Natural killer cell treated with Interleukin-12 subunit alpha and Interleukin-12 subunit beta and Interleukin-15 and Interleukin-18, amount 100 ng/mL, for 72 hours (primary cell): ENCODE measurements around the gene SPPL2C. TPM values are rescaled to one million over a fixed set of nuclear protein-coding genes. Genes with fewer than 3 reads are reported as not detected.

Experiments
- ATAC-seq, 2 donors: fragments of 150-1000 bp; cut with Tn5 transposase in 1 of 2; sonication (Bioruptor Pico), chemical (Tn5 transposase) in 1 of 2; 2 replicates each; pipeline ENCODE4 v1.10.0; 2021
- DNase-seq: peaks from one replicate; pipeline ENCODE4 v3.0.0; 2022; ENCODE audit warnings: low spot score
- H3K27ac Mint-ChIP-seq, 2 donors: 1 replicate in 1 of 2; 2 replicates in 1 of 2; pipeline ENCODE4 v1.8.0; 2022; ENCODE audit warnings: mixed read lengths in 2 of 2, mild to moderate bottlenecking in 1 of 2, moderate library complexity in 1 of 2
- H3K27me3 Mint-ChIP-seq, 2 donors: 1 replicate in 1 of 2; 2 replicates in 1 of 2; pipeline ENCODE4 v1.8.0; 2022; ENCODE audit warnings: mixed read lengths in 2 of 2
- H3K36me3 Mint-ChIP-seq: one replicate; pipeline ENCODE4 v1.8.0; 2022; ENCODE audit warnings: mixed read lengths
- H3K4me1 Mint-ChIP-seq, 2 donors: 1 replicate in 1 of 2; 2 replicates in 1 of 2; pipeline ENCODE4 v1.8.0; 2022; ENCODE audit warnings: low read depth in 2 of 2, mixed read lengths in 2 of 2, mild to moderate bottlenecking in 1 of 2
- H3K4me3 Mint-ChIP-seq: one replicate; pipeline ENCODE4 v1.8.0; 2022; ENCODE audit warnings: mixed read lengths
- H3K9me3 Mint-ChIP-seq: 2 replicates; pipeline ENCODE4 v1.8.0; 2022; ENCODE audit warnings: mixed read lengths
- total RNA-seq, 2 donors: library from RNA; stranded (reverse); gene quantifications; one replicate each; pipeline ENCODE4 v1.2.3, GENCODE V29; 2022

SPPL2C gene
- total RNA-seq, 2 donors from 2014 or later: not detected

GRCh38 chr17:45894022-45894784 lies 49.5 kb downstream of the SPPL2C start, which contains the start of gene MAPT:
Gene MAPT, plus strand, starts transcription at chr17:45894554. Its CDS starts 67,784 bp downstream, at chr17:45962338.
- peaks cover 6 to 10% of the 10 kb centered on the region in 2 donors for H3K4me1 Mint-ChIP-seq
- peak within 1 kb of the TSS in 1 of 2 donors; percentile 53 for H3K27ac Mint-ChIP-seq
- no peaks in the 10 kb centered on the region for H3K36me3 Mint-ChIP-seq
- ATAC-seq: peak; percentile 95 to 96
- peak within 1 kb of the TSS; percentile 77 for H3K4me3 Mint-ChIP-seq
- H3K27me3 Mint-ChIP-seq: peaks cover 20 to 23% of the 10 kb centered on the region in 2 donors
- peak; percentile 92 for DNase-seq
- no peaks in the 10 kb centered on the region for H3K9me3 Mint-ChIP-seq

GRCh38 chr17:45895304-45895968 lies 50.8 kb downstream of the SPPL2C start:
- Mint-ChIP-seq H3K4me1 (peaks cover 6 to 10% of the 10 kb centered on the region in 2 donors), H3K36me3 (no peaks in the 10 kb centered on the region), H3K4me3 (peak overlapping the region; percentile 77), H3K9me3 (no peaks in the 10 kb centered on the region), H3K27ac (no peak overlapping the region), H3K27me3 (peaks cover 18 to 23% of the 10 kb centered on the region in 2 donors)
- DNase-seq (no peak), ATAC-seq (no peak)

- Mint-ChIP-seq H3K27ac (no peak overlapping the region), H3K4me1 (peaks cover 6 to 10% of the 10 kb centered on the region in 2 donors), H3K9me3 (no peaks in the 10 kb centered on the region), H3K27me3 (peaks cover 18 to 27% of the 10 kb centered on the region in 2 donors), H3K4me3 (peak overlapping the region; percentile 72), H3K36me3 (no peaks in the 10 kb centered on the region)
- DNase-seq (no peak), ATAC-seq (no peak)
These were observed 51.5 kb downstream of the SPPL2C start for GRCh38 chr17:45895969-45896785.

Other genes starting within 250 kb of the SPPL2C start
- gene CRHR1, start 60.6 kb upstream of the SPPL2C start, total RNA-seq: not detected
- gene MAPT, start 49.7 kb downstream of the SPPL2C start, total RNA-seq: under 1 TPM; 0.14 to 0.17 TPM
- not detected for gene STH, start 154.4 kb downstream of the SPPL2C start, total RNA-seq